Activated CD8-positive, alpha-beta memory T cell treated with anti-CD3 and anti-CD28 coated beads, Interleukin-2, amount 50 U/mL, for 24 hours (primary cell): ENCODE results near the gene FOXO1.

Experiments
- DNase-seq: peaks from one replicate; pipeline ENCODE4 v3.0.0-alpha.2; 2020; ENCODE audit errors: extremely low read depth

Gene FOXO1

GRCh38 chr13:40546047-40546446 lies 120.4 kb downstream of the FOXO1 start:
- DNase-seq: no peak

GRCh38 chr13:40540328-40541044 lies 126.0 kb downstream of the FOXO1 start:
- DNase-seq: no peak

- DNase-seq: no peak
These were observed 126.7 kb downstream of the FOXO1 start for GRCh38 chr13:40539576-40540327.

- DNase-seq: no peak
These were observed 129.1 kb downstream of the FOXO1 start for GRCh38 chr13:40537146-40537895.

GRCh38 chr13:40536443-40537113 lies 129.9 kb downstream of the FOXO1 start:
- no peak for DNase-seq

- no peak for DNase-seq
These were observed 131.1 kb downstream of the FOXO1 start for GRCh38 chr13:40535345-40535836.

- no peak for DNase-seq
These were observed 132.0 kb downstream of the FOXO1 start for GRCh38 chr13:40534456-40534855.

- no peak for DNase-seq
These were observed 133.4 kb downstream of the FOXO1 start for GRCh38 chr13:40533072-40533471.

GRCh38 chr13:40530961-40531360 lies 135.5 kb downstream of the FOXO1 start:
- DNase-seq: no peak

GRCh38 chr13:40528881-40529280 lies 137.6 kb downstream of the FOXO1 start:
- no peak for DNase-seq

GRCh38 chr13:40527914-40528313 lies 138.5 kb downstream of the FOXO1 start:
- no peak for DNase-seq

- no peak for DNase-seq
These were observed 144.2 kb downstream of the FOXO1 start for GRCh38 chr13:40522282-40522681.

- DNase-seq: no peak
These were observed 145.5 kb downstream of the FOXO1 start for GRCh38 chr13:40520916-40521315.

GRCh38 chr13:40519637-40520036 lies 146.8 kb downstream of the FOXO1 start:
- no peak for DNase-seq

- peak; percentile 51 for DNase-seq
These were observed 148.0 kb downstream of the FOXO1 start for GRCh38 chr13:40518481-40518882.

- no peak for DNase-seq
These were observed 148.7 kb downstream of the FOXO1 start for GRCh38 chr13:40517486-40518480.

- no peak for DNase-seq
These were observed 150.7 kb downstream of the FOXO1 start for GRCh38 chr13:40515702-40516101.

GRCh38 chr13:40514802-40515201 lies 151.6 kb downstream of the FOXO1 start:
- no peak for DNase-seq

- DNase-seq: no peak
These were observed 156.6 kb downstream of the FOXO1 start for GRCh38 chr13:40509876-40510275.

- no peak for DNase-seq
These were observed 157.6 kb downstream of the FOXO1 start for GRCh38 chr13:40508767-40509342.
